ENCODE measurements around the gene FANCD2OS. TPM values are rescaled to one million over a fixed set of nuclear protein-coding genes. Genes with fewer than 3 reads are reported as not detected.
A peak's percentile ranks its signal among the peaks of the same experiment; 100 is the strongest.
"Not testable (repeated sequence)": the region's sequence is repeated elsewhere in the genome, so short reads cannot be mapped to it uniquely, and the experiment has no call there.

Gene FANCD2OS
- total and polyA plus RNA-seq, 4 donors, result not detected

- 84% methylated on average over 23 of the region's 23 CpGs for WGBS
- no peaks in the 10 kb centered on the region for H3K9me3 ChIP-seq (ENCODE audit: control insufficient read depth in 4 of 4, low read length in 3 of 4)
- H3K4me1 ChIP-seq (ENCODE audit: control insufficient read depth in 4 of 4, insufficient read depth in 4 of 4, low read length in 3 of 4), result peaks cover 5 to 16% (median 10%) of the 10 kb centered on the region in 4 donors
- H3K4me3 ChIP-seq (ENCODE audit: low read depth in 1 of 3, low read length in 3 of 3), result peak overlapping the region in 1 of 3 donors; percentile 69
- H3K27ac ChIP-seq (ENCODE audit: low read depth in 1 of 2, low read length in 2 of 2), result peak overlapping the region; percentile 44 to 83
- no peaks in the 10 kb centered on the region for H3K27me3 ChIP-seq (ENCODE audit: control insufficient read depth in 4 of 4, insufficient read depth in 4 of 4, low read length in 3 of 4)
- peaks cover 0 to 4% (median 0%) of the 10 kb centered on the region in 4 donors for H3K36me3 ChIP-seq (ENCODE audit: control insufficient read depth in 4 of 4, insufficient read depth in 3 of 4, low read depth in 1 of 4, low read length in 3 of 4)
- H3K9ac ChIP-seq (ENCODE audit: low read depth in 1 of 2, low read length in 2 of 2), result no peak overlapping the region
- DNase-seq (ENCODE audit: low spot score), result no peak
- no peak for TF ChIP-seq SP1 (IDR thresholded peaks at IDR 0.05)
- no peak for TF ChIP-seq GABPA (IDR thresholded peaks at IDR 0.05 in 1 of 2, conservative IDR thresholded peaks at IDR 0.05 in 1 of 2)
- TF ChIP-seq HNF4A (conservative IDR thresholded peaks at IDR 0.05), result no peak
- no peak for TF ChIP-seq FOXA1 (IDR thresholded peaks at IDR 0.05)
- TF ChIP-seq RAD21 (IDR thresholded peaks at IDR 0.05), result no peak
- no peak for TF ChIP-seq TAF1 (conservative IDR thresholded peaks at IDR 0.05)
- no peak for TF ChIP-seq CTCF (IDR thresholded peaks at IDR 0.05; ENCODE audit: low read depth, low read length, missing input control)
- TF ChIP-seq NR2F2 (IDR thresholded peaks at IDR 0.05), result no peak
Observed at GRCh38 chr3:10140996-10141546, 33.0 kb upstream of the FANCD2OS start.

GRCh38 chr3:10137178-10137577 lies 29.1 kb upstream of the FANCD2OS start:
- Histone ChIP-seq H3K9ac (ENCODE audit: low read depth in 1 of 2, low read length in 2 of 2) (no peak overlapping the region), H3K36me3 (ENCODE audit: control insufficient read depth in 4 of 4, insufficient read depth in 3 of 4, low read depth in 1 of 4, low read length in 3 of 4) (no peaks in the 10 kb centered on the region), H3K4me3 (ENCODE audit: low read depth in 1 of 3, low read length in 3 of 3) (no peak overlapping the region), H3K9me3 (ENCODE audit: control insufficient read depth in 4 of 4, low read length in 3 of 4) (no peaks in the 10 kb centered on the region), H3K27me3 (ENCODE audit: control insufficient read depth in 4 of 4, insufficient read depth in 4 of 4, low read length in 3 of 4) (no peaks in the 10 kb centered on the region), H3K4me1 (ENCODE audit: control insufficient read depth in 4 of 4, insufficient read depth in 4 of 4, low read length in 3 of 4) (peaks cover 0 to 3% (median 0%) of the 10 kb centered on the region in 4 donors), H3K27ac (ENCODE audit: low read depth in 1 of 2, low read length in 2 of 2) (no peak overlapping the region)
- DNase-seq (ENCODE audit: low spot score), result no peak
- no peak for TF ChIP-seq YY1 (IDR thresholded peaks at IDR 0.05)
- TF ChIP-seq HNF4A (conservative IDR thresholded peaks at IDR 0.05), result no peak
- no peak for TF ChIP-seq TAF1 (conservative IDR thresholded peaks at IDR 0.05)
- WGBS, result 90% methylated on average over 4 of the region's 4 CpGs

- no peaks in the 10 kb centered on the region for H3K27me3 ChIP-seq (ENCODE audit: control insufficient read depth in 4 of 4, insufficient read depth in 4 of 4, low read length in 3 of 4)
- H3K4me3 ChIP-seq (ENCODE audit: low read depth in 1 of 3, low read length in 3 of 3), result no peak overlapping the region
- H3K9ac ChIP-seq (ENCODE audit: low read depth in 1 of 2, low read length in 2 of 2), result no peak overlapping the region
- no peak for DNase-seq (ENCODE audit: low spot score)
- H3K9me3 ChIP-seq (ENCODE audit: control insufficient read depth in 4 of 4, low read length in 3 of 4), result no peaks in the 10 kb centered on the region
- H3K36me3 ChIP-seq (ENCODE audit: control insufficient read depth in 4 of 4, insufficient read depth in 3 of 4, low read depth in 1 of 4, low read length in 3 of 4), result no peaks in the 10 kb centered on the region
- no peak overlapping the region for H3K27ac ChIP-seq (ENCODE audit: low read depth in 1 of 2, low read length in 2 of 2)
- H3K4me1 ChIP-seq (ENCODE audit: control insufficient read depth in 4 of 4, insufficient read depth in 4 of 4, low read length in 3 of 4), result no peaks in the 10 kb centered on the region
- 94% methylated on average over 25 of the region's 25 CpGs for WGBS
- no peak for TF ChIP-seq FOXA2 (IDR thresholded peaks at IDR 0.05)
- TF ChIP-seq TAF1 (conservative IDR thresholded peaks at IDR 0.05), result no peak
- no peak for TF ChIP-seq ZBTB33 (IDR thresholded peaks at IDR 0.05)
- TF ChIP-seq YY1 (IDR thresholded peaks at IDR 0.05), result no peak
- no peak for TF ChIP-seq SP1 (IDR thresholded peaks at IDR 0.05)
- no peak for TF ChIP-seq HNF4G (IDR thresholded peaks at IDR 0.05)
- no peak for TF ChIP-seq EGR1 (IDR thresholded peaks at IDR 0.05; ENCODE audit: low read depth in 2 of 2)
- no peak for TF ChIP-seq GABPA (IDR thresholded peaks at IDR 0.05 in 1 of 2, conservative IDR thresholded peaks at IDR 0.05 in 1 of 2)
- TF ChIP-seq RAD21 (IDR thresholded peaks at IDR 0.05), result no peak
- TF ChIP-seq RXRA (IDR thresholded peaks at IDR 0.05), result no peak
- no peak for TF ChIP-seq JUND (IDR thresholded peaks at IDR 0.05)
- TF ChIP-seq HNF4A (conservative IDR thresholded peaks at IDR 0.05), result no peak
- TF ChIP-seq NR2F2 (IDR thresholded peaks at IDR 0.05), result no peak
Observed at GRCh38 chr3:10136426-10137005, 28.5 kb upstream of the FANCD2OS start.

- H3K4me1 ChIP-seq (ENCODE audit: control insufficient read depth in 4 of 4, insufficient read depth in 4 of 4, low read length in 3 of 4); H3K9me3 ChIP-seq (ENCODE audit: control insufficient read depth in 4 of 4, low read length in 3 of 4); H3K9ac ChIP-seq (ENCODE audit: low read depth in 1 of 2, low read length in 2 of 2); DNase-seq (ENCODE audit: low spot score); H3K4me3 ChIP-seq (ENCODE audit: low read depth in 1 of 3, low read length in 3 of 3); H3K36me3 ChIP-seq (ENCODE audit: control insufficient read depth in 4 of 4, insufficient read depth in 3 of 4, low read depth in 1 of 4, low read length in 3 of 4); H3K27me3 ChIP-seq (ENCODE audit: control insufficient read depth in 4 of 4, insufficient read depth in 4 of 4, low read length in 3 of 4); H3K27ac ChIP-seq (ENCODE audit: low read depth in 1 of 2, low read length in 2 of 2): not testable (repeated sequence)
- 92% methylated on average over 9 of the region's 9 CpGs for WGBS
Observed at GRCh38 chr3:10135872-10136271, 27.8 kb upstream of the FANCD2OS start.
